T-helper 17 cell (primary cell): ENCODE data around the gene ADGRL3. TPM values are rescaled to one million over a fixed set of nuclear protein-coding genes. Genes with fewer than 3 reads are reported as not detected.

Experiments used
- ATAC-seq: fragments of 150-1000 bp; cut with Tn5 transposase; 2 replicates; pipeline ENCODE4 v1.10.0; 2021; ENCODE audit warnings: mild to moderate bottlenecking, moderate library complexity
- DNase-seq, 3 donors: peaks; one replicate each; pipeline versions ENCODE4 v3.0.0 to v3.0.0-alpha.2; 2020 to 2021
- H3K9me3 ChIP-seq: one replicate; pipeline ENCODE4 v1.7.0; 2013; ENCODE audit warnings: low read length, mild to moderate bottlenecking; ENCODE audit not compliant: control insufficient read depth, poor library complexity, severe bottlenecking
- H3K27ac Mint-ChIP-seq: one replicate; pipeline ENCODE4 v1.8.0; 2022; ENCODE audit warnings: mild to moderate bottlenecking, moderate library complexity, mixed read lengths
- H3K27me3 Mint-ChIP-seq: one replicate; pipeline ENCODE4 v1.8.0; 2022; ENCODE audit warnings: mixed read lengths
- H3K36me3 Mint-ChIP-seq: one replicate; pipeline ENCODE4 v1.8.0; 2022; ENCODE audit warnings: low read depth, mixed read lengths
- H3K4me1 Mint-ChIP-seq: one replicate; pipeline ENCODE4 v1.8.0; 2022; ENCODE audit warnings: mild to moderate bottlenecking, mixed read lengths
- H3K4me3 Mint-ChIP-seq: one replicate; pipeline ENCODE4 v1.8.0; 2022; ENCODE audit warnings: mild to moderate bottlenecking, moderate library complexity, mixed read lengths
- total RNA-seq, 4 donors: library from RNA in 2 of 4; stranded (reverse) in 2 of 4; gene quantifications; one replicate each; pipeline ENCODE4 v1.2.3 and lab custom pipeline; 2022 to 2026

The ADGRL3 gene
- total RNA-seq, 2 donors from 2014 or later: not detected

- DNase-seq (no peak), ATAC-seq (no peak)
- Mint-ChIP-seq H3K36me3 (no peaks in the 10 kb centered on the region), H3K4me3 (no peak overlapping the region), H3K27me3 (no peaks in the 10 kb centered on the region), H3K27ac (no peak overlapping the region), H3K4me1 (no peaks in the 10 kb centered on the region)
- no peaks in the 10 kb centered on the region for H3K9me3 ChIP-seq
Measured at GRCh38 chr4:61214680-61215079, 14.6 kb downstream of the ADGRL3 start.

GRCh38 chr4:61217222-61217621, 17.1 kb downstream of the ADGRL3 start:
- no peaks in the 10 kb centered on the region for H3K9me3 ChIP-seq
- Mint-ChIP-seq H3K27ac (no peak overlapping the region), H3K4me3 (no peak overlapping the region), H3K4me1 (no peaks in the 10 kb centered on the region), H3K36me3 (no peaks in the 10 kb centered on the region), H3K27me3 (no peaks in the 10 kb centered on the region)
- ATAC-seq (no peak), DNase-seq (no peak)

GRCh38 chr4:61220556-61220955, 20.4 kb downstream of the ADGRL3 start:
- no peak overlapping the region for H3K27ac Mint-ChIP-seq
- ATAC-seq: no peak
- H3K27me3 Mint-ChIP-seq: no peaks in the 10 kb centered on the region
- no peak overlapping the region for H3K4me3 Mint-ChIP-seq
- no peaks in the 10 kb centered on the region for H3K36me3 Mint-ChIP-seq
- no peak for DNase-seq
- H3K9me3 ChIP-seq: no peaks in the 10 kb centered on the region
- no peaks in the 10 kb centered on the region for H3K4me1 Mint-ChIP-seq

- no peaks in the 10 kb centered on the region for H3K27me3 Mint-ChIP-seq
- ATAC-seq (no peak), DNase-seq (no peak)
- no peak overlapping the region for H3K4me3 Mint-ChIP-seq
- H3K36me3 Mint-ChIP-seq: no peaks in the 10 kb centered on the region
- no peaks in the 10 kb centered on the region for H3K4me1 Mint-ChIP-seq
- H3K9me3 ChIP-seq: no peaks in the 10 kb centered on the region
- H3K27ac Mint-ChIP-seq: no peak overlapping the region
Measured at GRCh38 chr4:61223385-61223784, 23.3 kb downstream of the ADGRL3 start.

- H3K9me3 ChIP-seq: no peaks in the 10 kb centered on the region
- H3K36me3 Mint-ChIP-seq: no peaks in the 10 kb centered on the region
- no peaks in the 10 kb centered on the region for H3K27me3 Mint-ChIP-seq
- no peaks in the 10 kb centered on the region for H3K4me1 Mint-ChIP-seq
- no peak for DNase-seq
- no peak overlapping the region for H3K4me3 Mint-ChIP-seq
- no peak for ATAC-seq
- no peak overlapping the region for H3K27ac Mint-ChIP-seq
Measured at GRCh38 chr4:61224573-61224972, 24.4 kb downstream of the ADGRL3 start.

GRCh38 chr4:61225656-61226055, 25.5 kb downstream of the ADGRL3 start:
- Mint-ChIP-seq H3K27ac (no peak overlapping the region), H3K4me1 (no peaks in the 10 kb centered on the region), H3K36me3 (no peaks in the 10 kb centered on the region), H3K27me3 (no peaks in the 10 kb centered on the region), H3K4me3 (no peak overlapping the region)
- DNase-seq (no peak), ATAC-seq (no peak)
- H3K9me3 ChIP-seq: no peaks in the 10 kb centered on the region

GRCh38 chr4:61231421-61231820, 31.3 kb downstream of the ADGRL3 start:
- H3K27me3 Mint-ChIP-seq: no peaks in the 10 kb centered on the region
- no peaks in the 10 kb centered on the region for H3K9me3 ChIP-seq
- H3K36me3 Mint-ChIP-seq: no peaks in the 10 kb centered on the region
- no peaks in the 10 kb centered on the region for H3K4me1 Mint-ChIP-seq
- DNase-seq (no peak), ATAC-seq (no peak)
- H3K4me3 Mint-ChIP-seq: no peak overlapping the region
- H3K27ac Mint-ChIP-seq: no peak overlapping the region

GRCh38 chr4:61239250-61239649, 39.1 kb downstream of the ADGRL3 start:
- H3K27me3 Mint-ChIP-seq: no peaks in the 10 kb centered on the region
- no peak overlapping the region for H3K27ac Mint-ChIP-seq
- H3K4me1 Mint-ChIP-seq: no peaks in the 10 kb centered on the region
- no peaks in the 10 kb centered on the region for H3K9me3 ChIP-seq
- ATAC-seq: no peak
- no peak overlapping the region for H3K4me3 Mint-ChIP-seq
- no peaks in the 10 kb centered on the region for H3K36me3 Mint-ChIP-seq
- no peak for DNase-seq

GRCh38 chr4:61243962-61244361, 43.8 kb downstream of the ADGRL3 start:
- no peaks in the 10 kb centered on the region for H3K36me3 Mint-ChIP-seq
- H3K4me3 Mint-ChIP-seq: no peak overlapping the region
- no peak overlapping the region for H3K27ac Mint-ChIP-seq
- ATAC-seq (no peak), DNase-seq (no peak)
- H3K9me3 ChIP-seq: no peaks in the 10 kb centered on the region
- H3K27me3 Mint-ChIP-seq: no peaks in the 10 kb centered on the region
- no peaks in the 10 kb centered on the region for H3K4me1 Mint-ChIP-seq

GRCh38 chr4:61245069-61245714, 45.1 kb downstream of the ADGRL3 start:
- no peak for ATAC-seq
- H3K9me3 ChIP-seq: no peaks in the 10 kb centered on the region
- DNase-seq: no peak

GRCh38 chr4:61246034-61246433, 45.9 kb downstream of the ADGRL3 start:
- Mint-ChIP-seq H3K4me1 (no peaks in the 10 kb centered on the region), H3K27me3 (no peaks in the 10 kb centered on the region), H3K36me3 (no peaks in the 10 kb centered on the region), H3K4me3 (no peak overlapping the region), H3K27ac (no peak overlapping the region)
- ATAC-seq: no peak
- no peak for DNase-seq
- H3K9me3 ChIP-seq: no peaks in the 10 kb centered on the region

More at GRCh38 chr4:61245069-61245714, 45.1 kb downstream of the ADGRL3 start:
- H3K27ac Mint-ChIP-seq: no peak overlapping the region
- no peaks in the 10 kb centered on the region for H3K4me1 Mint-ChIP-seq
- no peaks in the 10 kb centered on the region for H3K36me3 Mint-ChIP-seq
- no peak overlapping the region for H3K4me3 Mint-ChIP-seq
- no peaks in the 10 kb centered on the region for H3K27me3 Mint-ChIP-seq

- no peak for DNase-seq
- H3K9me3 ChIP-seq: no peaks in the 10 kb centered on the region
- ATAC-seq: no peak
- no peak overlapping the region for H3K27ac Mint-ChIP-seq
- H3K36me3 Mint-ChIP-seq: no peaks in the 10 kb centered on the region
- no peaks in the 10 kb centered on the region for H3K4me1 Mint-ChIP-seq
- no peaks in the 10 kb centered on the region for H3K27me3 Mint-ChIP-seq
- no peak overlapping the region for H3K4me3 Mint-ChIP-seq
Measured at GRCh38 chr4:61248705-61249104, 48.6 kb downstream of the ADGRL3 start.

GRCh38 chr4:61251129-61251528, 51.0 kb downstream of the ADGRL3 start:
- H3K27me3 Mint-ChIP-seq: no peaks in the 10 kb centered on the region
- no peak for ATAC-seq
- no peak for DNase-seq
- no peaks in the 10 kb centered on the region for H3K4me1 Mint-ChIP-seq
- no peak overlapping the region for H3K27ac Mint-ChIP-seq
- H3K4me3 Mint-ChIP-seq: no peak overlapping the region
- no peaks in the 10 kb centered on the region for H3K9me3 ChIP-seq
- H3K36me3 Mint-ChIP-seq: no peaks in the 10 kb centered on the region

- H3K27me3 Mint-ChIP-seq: no peaks in the 10 kb centered on the region
- no peak overlapping the region for H3K4me3 Mint-ChIP-seq
- no peak overlapping the region for H3K27ac Mint-ChIP-seq
- H3K4me1 Mint-ChIP-seq: no peaks in the 10 kb centered on the region
- ATAC-seq: no peak
- no peaks in the 10 kb centered on the region for H3K36me3 Mint-ChIP-seq
- H3K9me3 ChIP-seq: no peaks in the 10 kb centered on the region
- DNase-seq: no peak
Measured at GRCh38 chr4:61254406-61254805, 54.3 kb downstream of the ADGRL3 start.
